SK-N-SH (cell line): ENCODE results near the gene COX4I2. TPM values are rescaled to one million over a fixed set of nuclear protein-coding genes. Genes with fewer than 3 reads are reported as not detected.

ENCODE experiments used
- CTCF ChIA-PET: fragments of 300-600, 350-600 bp; formaldehyde crosslinking; extraction: SDS; loops from one replicate; lab custom pipeline; 2021; lab: Yijun Ruan, JAX
- POLR2A ChIA-PET: fragments of 350-600 bp; sonication (Branson Sonifier 250); formaldehyde crosslinking; extraction: SDS; loops from one replicate; lab custom pipeline; 2020; ENCODE audit warnings: antibody characterized with exemption, inconsistent platforms; lab: Yijun Ruan, JAX
- DNase-seq: peaks from one replicate; pipeline ENCODE4 v3.0.0; 2012
- H2AFZ ChIP-seq: fragments of 200-600 bp; sonication (generic); 2 replicates; pipeline ENCODE4 v1.8.1; 2016; ENCODE audit warnings: antibody characterized with exemption, mild to moderate bottlenecking, low read depth
- H3F3A ChIP-seq: fragments of 200-600 bp; sonication (generic); replicated peaks from 2 replicates; pipeline ENCODE3; 2016; ENCODE audit warnings: antibody characterized with exemption, mild to moderate bottlenecking; ENCODE audit not compliant: insufficient read depth
- H3K27ac ChIP-seq, 2 experiments: fragments of 200-500 bp in 1 of 2; fragments of 200-600 bp in 1 of 2; sonication (Bioruptor generic) in 1 of 2; sonication (generic), shearing (Covaris generic) in 1 of 2; 2 replicates each; pipeline versions ENCODE4 v1.5.1 to v1.6.1; 2014 to 2016; ENCODE audit warnings: low read depth in 2 of 2, inconsistent platforms in 1 of 2, low read length in 1 of 2, mild to moderate bottlenecking in 1 of 2, mixed read lengths in 1 of 2
- H3K27me3 ChIP-seq: fragments of 200-600 bp; sonication (generic), shearing (Covaris generic); 2 replicates; pipeline ENCODE4 v1.6.1; 2016; ENCODE audit warnings: mixed run types; ENCODE audit not compliant: insufficient read depth
- H3K36me3 ChIP-seq, 2 experiments: fragments of 200-500 bp in 1 of 2; fragments of 200-600 bp in 1 of 2; sonication (Bioruptor generic) in 1 of 2; sonication (generic) in 1 of 2; replicated peaks in 1 of 2; 2 replicates each; pipeline versions ENCODE3 to v1.5.1; 2014 to 2016; ENCODE audit warnings: low read length in 1 of 2, mild to moderate bottlenecking in 1 of 2; ENCODE audit not compliant: insufficient read depth in 2 of 2, control insufficient read depth in 1 of 2
- H3K4me1 ChIP-seq, 2 experiments: fragments of 200-500 bp in 1 of 2; fragments of 200-600 bp in 1 of 2; sonication (Bioruptor generic) in 1 of 2; sonication (generic), shearing (Covaris generic) in 1 of 2; 2 replicates each; pipeline versions ENCODE4 v1.5.1 to v1.6.1; 2014 to 2016; ENCODE audit warnings: low read depth in 1 of 2, low read length in 1 of 2, mixed run types in 1 of 2; ENCODE audit not compliant: insufficient read depth in 2 of 2, control insufficient read depth in 1 of 2
- H3K4me2 ChIP-seq: fragments of 200-600 bp; sonication (generic), shearing (Covaris generic); 2 replicates; pipeline ENCODE4 v1.6.1; 2017; ENCODE audit warnings: mixed run types
- H3K4me3 ChIP-seq, 2 experiments: fragments of 200-500 bp in 1 of 2; fragments of 200-600 bp in 1 of 2; sonication (Bioruptor generic) in 1 of 2; sonication (generic), shearing (Covaris generic) in 1 of 2; 2 replicates each; pipeline versions ENCODE4 v1.5.1 to v1.8.1; 2014 to 2016; ENCODE audit warnings: low read depth in 2 of 2, inconsistent platforms in 1 of 2, low read length in 1 of 2, mild to moderate bottlenecking in 1 of 2, mixed read lengths in 1 of 2, moderate library complexity in 1 of 2
- H3K79me2 ChIP-seq: fragments of 200-600 bp; sonication (generic); 2 replicates; pipeline ENCODE4 v1.8.1; 2017; ENCODE audit warnings: mild to moderate bottlenecking; ENCODE audit not compliant: insufficient read depth
- H3K9ac ChIP-seq: fragments of 200-600 bp; sonication (generic); 2 replicates; pipeline ENCODE4 v1.6.1; 2017; ENCODE audit warnings: mixed run types
- H3K9me2 ChIP-seq: fragments of 200-600 bp; sonication (generic); 2 replicates; pipeline ENCODE4 v1.6.1; 2017; ENCODE audit warnings: mixed run types
- H3K9me3 ChIP-seq: fragments of 200-600 bp; sonication (generic); 2 replicates; pipeline ENCODE4 v1.6.1; 2017; ENCODE audit warnings: mixed run types, mild to moderate bottlenecking, moderate library complexity
- H4K20me1 ChIP-seq: fragments of 200-600 bp; sonication (generic); 2 replicates; pipeline ENCODE4 v1.6.1; 2017; ENCODE audit warnings: mild to moderate bottlenecking, mixed run types; ENCODE audit not compliant: insufficient read depth
- CHD2 ChIP-seq: fragments of 150-350 bp; IDR thresholded peaks from 2 replicates; pipeline ENCODE4 v1.6.1; 2018; ENCODE audit warnings: low read length; ENCODE audit not compliant: partially characterized antibody
- CTCF ChIP-seq: fragments of 200-600 bp; sonication (generic); IDR thresholded peaks from 2 replicates; pipeline ENCODE4 v1.6.1; 2017; ENCODE audit warnings: antibody characterized with exemption, mild to moderate bottlenecking, moderate library complexity
- ELF1 ChIP-seq: IDR thresholded peaks from 2 replicates; pipeline ENCODE4 v1.4.0; 2012
- EP300 ChIP-seq, 2 experiments: IDR thresholded peaks; 2 replicates each; pipeline versions ENCODE4 v1.4.0 to v1.6.1; 2012; ENCODE audit warnings: borderline replicate concordance in 1 of 2, low read depth in 1 of 2, low read length in 1 of 2
- EZH2phosphoT487 ChIP-seq: fragments of 200-600 bp; sonication (generic); IDR thresholded peaks from 2 replicates; pipeline ENCODE4 v1.6.1; 2017; ENCODE audit warnings: low read depth, mixed run types, mild to moderate bottlenecking, antibody characterized with exemption, moderate library complexity, borderline replicate concordance
- FOSL2 ChIP-seq: IDR thresholded peaks from 2 replicates; pipeline ENCODE4 v1.4.0; 2012; ENCODE audit warnings: low read depth, mild to moderate bottlenecking, moderate library complexity, borderline replicate concordance
- FOXJ3 ChIP-seq: sonication (generic); formaldehyde crosslinking; IDR thresholded peaks from 2 replicates; pipeline ENCODE4 v1.5.1; 2020; ENCODE audit warnings: mild to moderate bottlenecking, missing genetic modification reagents
- FOXM1 ChIP-seq: IDR thresholded peaks from 2 replicates; pipeline ENCODE4 v1.4.0; 2012; ENCODE audit warnings: low read depth, mild to moderate bottlenecking
- GABPA ChIP-seq: IDR thresholded peaks from 2 replicates; pipeline ENCODE4 v1.4.0; 2012; ENCODE audit warnings: low read depth, mild to moderate bottlenecking
- IRF3 ChIP-seq: fragments of 150-350 bp; IDR thresholded peaks from 2 replicates; pipeline ENCODE4 v1.6.1; 2016; ENCODE audit warnings: mild to moderate bottlenecking, low read depth, low read length
- JUND ChIP-seq: IDR thresholded peaks from 2 replicates; pipeline ENCODE4 v1.4.0; 2012
- MAX ChIP-seq: IDR thresholded peaks from 2 replicates; pipeline ENCODE4 v1.4.0; 2012; ENCODE audit warnings: low read depth
- MEF2A ChIP-seq: IDR thresholded peaks from 2 replicates; pipeline ENCODE4 v1.4.0; 2012; ENCODE audit warnings: low read depth, borderline replicate concordance
- MXI1 ChIP-seq: IDR thresholded peaks from 2 replicates; pipeline ENCODE4 v1.6.1; 2012; ENCODE audit warnings: mild to moderate bottlenecking, low read depth, low read length, improper control_type of control experiment
- NFIC ChIP-seq: IDR thresholded peaks from 2 replicates; pipeline ENCODE4 v1.4.0; 2012; ENCODE audit warnings: borderline replicate concordance
- NRF1 ChIP-seq: IDR thresholded peaks from 2 replicates; pipeline ENCODE4 v1.6.1; 2012; ENCODE audit warnings: low read depth, mild to moderate bottlenecking, low read length
- POLR2AphosphoS5 ChIP-seq: IDR thresholded peaks from 2 replicates; pipeline ENCODE4 v1.6.1; 2012; ENCODE audit warnings: low read depth, low read length
- RAD21 ChIP-seq: IDR thresholded peaks from 2 replicates; pipeline ENCODE4 v1.6.1; 2012; ENCODE audit warnings: mild to moderate bottlenecking, low read length
- RCOR1 ChIP-seq: fragments of 150-350 bp; IDR thresholded peaks from 2 replicates; pipeline ENCODE4 v1.6.1; 2017; ENCODE audit warnings: antibody characterized with exemption, low read length
- RFX5 ChIP-seq: IDR thresholded peaks from 2 replicates; pipeline ENCODE4 v1.6.1; 2012; ENCODE audit warnings: mild to moderate bottlenecking, improper control_type of control experiment, low read length
- RXRA ChIP-seq: IDR thresholded peaks from 2 replicates; pipeline ENCODE4 v1.4.0; 2012; ENCODE audit warnings: low read depth, mild to moderate bottlenecking, borderline replicate concordance
- TCF12 ChIP-seq: IDR thresholded peaks from 2 replicates; pipeline ENCODE4 v1.4.0; 2012
- TEAD4 ChIP-seq: IDR thresholded peaks from 2 replicates; pipeline ENCODE4 v1.4.0; 2012; ENCODE audit warnings: mild to moderate bottlenecking, borderline replicate concordance; ENCODE audit not compliant: insufficient read depth
- USF1 ChIP-seq: IDR thresholded peaks from 2 replicates; pipeline ENCODE4 v1.4.0; 2012; ENCODE audit warnings: low read depth, borderline replicate concordance
- ZBTB33 ChIP-seq: IDR thresholded peaks from 2 replicates; pipeline ENCODE4 v1.4.0; 2012; ENCODE audit warnings: low read depth, borderline replicate concordance
- WGBS: methylation state at CpG from one replicate; pipeline ENCODE4 v1.1.6; 2017; ENCODE audit warnings: low lambda C conversion rate; 5-methylcytosine and 5-hydroxymethylcytosine counted together
- polyA plus RNA-seq, 3 experiments: library from polyadenylated mRNA; depleted of rRNA; stranded (reverse); fragments of >200 nt; gene quantifications; 2 replicates each; pipeline ENCODE4 v1.2.3, GENCODE V29; 2012

Gene COX4I2
- polyA plus RNA-seq, 1 of the 3 experiments (the other 2 are of a cell fraction) = 0.21 TPM

- CTCF ChIA-PET = interaction anchor here (0.9 to 33.9 kb wide), 6 partner anchors 11 to 240 kb away, joined by 3 to 1802 read pairs (median 6); no protein-coding TSS in a partner anchor
- POLR2A ChIA-PET = interaction anchor here (0.9 to 7.4 kb wide), 6 partner anchors 11 to 117 kb away, joined by 3 to 181 read pairs (median 4); no protein-coding TSS in a partner anchor
- Histone ChIP-seq H3K9ac (peak overlapping the region; percentile 100), H3K4me3 (peak overlapping the region; percentile 80 to 96), H3K4me1 (peaks cover 28 to 37% of the 10 kb centered on the region in 2 experiments), H3K27ac (peak overlapping the region; percentile 90 to 100), H3K9me2 (no peaks in the 10 kb centered on the region), H3K4me2 (peak overlapping the region; percentile 91), H3F3A (peaks cover 86% of the 10 kb centered on the region), H3K36me3 (peaks cover 0 to 18% of the 10 kb centered on the region in 2 experiments), H3K27me3 (no peaks in the 10 kb centered on the region), H3K9me3 (no peaks in the 10 kb centered on the region), H2AFZ (no peak overlapping the region), H4K20me1 (peaks cover 20% of the 10 kb centered on the region), H3K79me2 (peaks cover 42% of the 10 kb centered on the region)
- DNase-seq = peak; percentile 69
- WGBS = 0% methylated on average over 8 of the region's 8 CpGs
- peak; percentile 9; the same call in 1 of the 2 replicates for TF ChIP-seq RXRA
- TF ChIP-seq MEF2A = peak; percentile 28; the same call in 1 of the 2 replicates
- no peak for TF ChIP-seq RAD21
- TF ChIP-seq MXI1 = peak; percentile 71
- no peak for TF ChIP-seq FOXM1
- TF ChIP-seq RFX5 = no peak
- peak; percentile 65 for TF ChIP-seq TCF12
- TF ChIP-seq JUND = peak; percentile 51
- no peak for TF ChIP-seq FOXJ3
- no peak for TF ChIP-seq CTCF
- TF ChIP-seq CHD2 = peak; percentile 78
- TF ChIP-seq NRF1 = no peak
- no peak for TF ChIP-seq GABPA
- TF ChIP-seq EZH2phosphoT487 = no peak
- TF ChIP-seq EP300 (IDR thresholded peaks at IDR 0.05; ENCODE audit: borderline replicate concordance in 1 of 2, low read depth in 1 of 2, low read length in 1 of 2) = peak in 1 of 2 experiments; percentile 50; a peak in 2 of 4 replicates
- peak; percentile 43; the same call in 1 of the 2 replicates for TF ChIP-seq ELF1
- peak; percentile 31 for TF ChIP-seq TEAD4
- TF ChIP-seq NFIC = no peak
- no peak for TF ChIP-seq IRF3
- TF ChIP-seq MAX = 0 out of 2 replicates have a peak, but pooled peaks have one; percentile 27
- 0 out of 2 replicates have a peak, but pooled peaks have one; percentile 15 for TF ChIP-seq FOSL2
- TF ChIP-seq ZBTB33 = 0 out of 2 replicates have a peak, but pooled peaks have one; percentile 79
- no peak for TF ChIP-seq RCOR1
- peak; percentile 90 for TF ChIP-seq POLR2AphosphoS5
- no peak for TF ChIP-seq USF1
Measured at GRCh38 chr20:31606804-31607639, 30.7 kb upstream of the COX4I2 start.
